PFSK-1 (cell line): Measurements from ENCODE around the gene C11orf98.

ENCODE experiments used
- FOXP2 ChIP-seq: optimal IDR thresholded peaks from 2 replicates; pipeline ENCODE3; 2011; ENCODE audit warnings: borderline replicate concordance, control low read depth, inconsistent platforms; ENCODE audit not compliant: insufficient read depth; ENCODE audit errors: extremely low read length, extremely low read depth
- POLR2AphosphoS5 ChIP-seq: IDR thresholded peaks from 2 replicates; pipeline ENCODE4 v1.6.1; 2012; ENCODE audit warnings: low read depth, mild to moderate bottlenecking, control low read depth, low read length, moderate library complexity
- SIN3A ChIP-seq: IDR thresholded peaks from 2 replicates; pipeline ENCODE4 v1.6.1; 2012; ENCODE audit warnings: mild to moderate bottlenecking, low read length, moderate library complexity, borderline replicate concordance; ENCODE audit not compliant: insufficient read depth
- TAF1 ChIP-seq: IDR thresholded peaks from 2 replicates; pipeline ENCODE4 v1.6.1; 2012; ENCODE audit warnings: low read length, control low read depth, borderline replicate concordance; ENCODE audit not compliant: insufficient read depth
- TF ChIP-seq, protein P1 (sequence below), 2 experiments: IDR thresholded peaks; 2 replicates each; pipeline versions ENCODE4 v1.6.1 to v1.8.0; 2011 to 2012; ENCODE audit warnings: low read depth in 2 of 2, low read length in 2 of 2, control low read depth in 1 of 2, inconsistent platforms in 1 of 2, mild to moderate bottlenecking in 1 of 2, moderate library complexity in 1 of 2; ENCODE audit not compliant: insufficient read depth in 1 of 2

Gene C11orf98

GRCh38 chr11:62621567-62622470, 43.2 kb downstream of the C11orf98 start, which contains the start of gene B3GAT3:
Gene B3GAT3, minus strand, starts transcription at chr11:62621986. Its CDS starts 39 bp downstream, at chr11:62621947.
- TF ChIP-seq TAF1 (no peak; the same call in 1 of the 2 replicates), FOXP2 (peak; percentile 98), SIN3A (peak; percentile 95; the same call in 1 of the 2 replicates), POLR2AphosphoS5 (peak; percentile 93)
- TF ChIP-seq, protein P1, sequence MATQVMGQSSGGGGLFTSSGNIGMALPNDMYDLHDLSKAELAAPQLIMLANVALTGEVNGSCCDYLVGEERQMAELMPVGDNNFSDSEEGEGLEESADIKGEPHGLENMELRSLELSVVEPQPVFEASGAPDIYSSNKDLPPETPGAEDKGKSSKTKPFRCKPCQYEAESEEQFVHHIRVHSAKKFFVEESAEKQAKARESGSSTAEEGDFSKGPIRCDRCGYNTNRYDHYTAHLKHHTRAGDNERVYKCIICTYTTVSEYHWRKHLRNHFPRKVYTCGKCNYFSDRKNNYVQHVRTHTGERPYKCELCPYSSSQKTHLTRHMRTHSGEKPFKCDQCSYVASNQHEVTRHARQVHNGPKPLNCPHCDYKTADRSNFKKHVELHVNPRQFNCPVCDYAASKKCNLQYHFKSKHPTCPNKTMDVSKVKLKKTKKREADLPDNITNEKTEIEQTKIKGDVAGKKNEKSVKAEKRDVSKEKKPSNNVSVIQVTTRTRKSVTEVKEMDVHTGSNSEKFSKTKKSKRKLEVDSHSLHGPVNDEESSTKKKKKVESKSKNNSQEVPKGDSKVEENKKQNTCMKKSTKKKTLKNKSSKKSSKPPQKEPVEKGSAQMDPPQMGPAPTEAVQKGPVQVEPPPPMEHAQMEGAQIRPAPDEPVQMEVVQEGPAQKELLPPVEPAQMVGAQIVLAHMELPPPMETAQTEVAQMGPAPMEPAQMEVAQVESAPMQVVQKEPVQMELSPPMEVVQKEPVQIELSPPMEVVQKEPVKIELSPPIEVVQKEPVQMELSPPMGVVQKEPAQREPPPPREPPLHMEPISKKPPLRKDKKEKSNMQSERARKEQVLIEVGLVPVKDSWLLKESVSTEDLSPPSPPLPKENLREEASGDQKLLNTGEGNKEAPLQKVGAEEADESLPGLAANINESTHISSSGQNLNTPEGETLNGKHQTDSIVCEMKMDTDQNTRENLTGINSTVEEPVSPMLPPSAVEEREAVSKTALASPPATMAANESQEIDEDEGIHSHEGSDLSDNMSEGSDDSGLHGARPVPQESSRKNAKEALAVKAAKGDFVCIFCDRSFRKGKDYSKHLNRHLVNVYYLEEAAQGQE (IDR thresholded peaks at IDR 0.05; ENCODE audit: insufficient read depth in 1 of 2, low read depth in 2 of 2, low read length in 2 of 2), result peak in 1 of 2 experiments; percentile 10; a peak in 2 of 4 replicates

DNA sequence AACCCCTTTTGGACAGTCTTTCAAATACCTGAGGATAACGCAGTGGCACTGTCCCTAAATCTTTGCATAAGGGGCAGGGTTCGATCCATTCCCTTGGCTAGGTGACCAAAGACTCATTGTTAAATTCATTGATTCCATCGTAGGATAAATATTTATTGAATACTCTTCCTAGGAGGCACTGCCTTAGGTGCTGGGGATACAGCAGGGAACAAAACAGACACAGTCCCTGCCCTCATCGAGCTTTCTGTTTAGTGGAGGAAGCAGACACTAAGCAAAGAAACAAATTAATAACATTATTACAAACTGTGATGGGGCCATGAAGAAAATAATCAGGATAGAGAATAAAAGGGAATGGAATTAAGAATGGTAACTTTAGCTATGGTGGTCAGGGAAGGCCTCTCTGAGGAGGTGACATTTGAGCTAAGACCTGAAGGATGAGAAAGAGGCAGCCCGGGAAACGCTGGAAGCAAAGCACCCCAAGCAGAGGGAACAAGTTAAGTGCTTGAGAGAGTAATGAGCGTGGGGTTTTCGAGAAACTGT, 43.9 kb downstream of the C11orf98 start:
- TF ChIP-seq TAF1, result no peak

DNA sequence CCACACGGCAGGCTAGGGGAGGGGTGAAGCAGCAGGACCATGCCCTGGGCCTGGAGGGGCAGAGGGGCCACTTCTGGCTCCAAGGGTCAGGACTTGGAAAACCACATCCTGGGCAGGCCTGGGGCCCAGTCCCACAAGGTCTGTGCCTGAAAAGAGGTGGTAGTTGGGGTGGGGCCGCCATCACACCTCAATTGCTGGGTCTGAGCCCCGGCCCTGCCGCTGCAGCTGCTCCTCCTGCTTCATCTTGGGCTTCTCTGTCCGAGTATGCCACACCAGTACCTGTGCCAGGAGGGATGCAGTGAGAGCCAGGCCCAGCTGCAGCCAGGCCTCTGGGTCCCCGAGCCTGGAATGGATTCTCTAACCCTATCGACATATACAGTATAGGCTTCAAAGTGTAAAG, 49.5 kb downstream of the C11orf98 start:
- TF ChIP-seq POLR2AphosphoS5 (no peak), TAF1 (no peak), FOXP2 (no peak), SIN3A (no peak)
- TF ChIP-seq, protein P1 (IDR thresholded peaks at IDR 0.05; ENCODE audit: insufficient read depth in 1 of 2, low read depth in 2 of 2, low read length in 2 of 2), result no peak

DNA sequence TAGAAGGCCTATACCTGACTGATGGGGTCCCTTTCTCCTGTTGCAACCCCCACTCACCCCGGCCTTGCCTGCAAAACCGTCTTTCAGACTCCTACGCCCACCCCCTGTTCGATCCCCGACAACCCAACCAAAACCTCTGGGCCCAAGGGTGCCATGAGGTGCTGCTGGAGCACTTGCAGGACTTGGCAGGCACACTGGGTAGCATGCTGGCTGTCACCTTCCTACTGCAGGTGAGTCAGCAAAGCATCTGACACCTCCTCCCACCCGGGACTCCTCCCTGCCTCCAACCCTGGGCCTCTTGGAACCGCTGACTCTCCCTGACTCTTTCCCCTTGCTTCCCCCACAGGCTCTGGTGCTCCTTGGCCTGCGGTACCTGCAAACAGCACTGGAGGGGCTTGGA, 50.7 kb downstream of the C11orf98 start:
- no peak for TF ChIP-seq TAF1
- no peak for TF ChIP-seq FOXP2
- TF ChIP-seq, protein P1 (IDR thresholded peaks at IDR 0.05; ENCODE audit: insufficient read depth in 1 of 2, low read depth in 2 of 2, low read length in 2 of 2), result no peak
- no peak for TF ChIP-seq SIN3A
- no peak for TF ChIP-seq POLR2AphosphoS5

- TF ChIP-seq, protein P1 (IDR thresholded peaks at IDR 0.05; ENCODE audit: insufficient read depth in 1 of 2, low read depth in 2 of 2, low read length in 2 of 2), result no peak
- TF ChIP-seq POLR2AphosphoS5 (no peak), TAF1 (no peak), FOXP2 (no peak), SIN3A (no peak)
These were observed 51.7 kb downstream of the C11orf98 start for GRCh38 chr11:62613291-62613778.
